ENCODE measurements around the gene GALM. TPM values are rescaled to one million over a fixed set of nuclear protein-coding genes. Genes with fewer than 3 reads are reported as not detected.
A peak's percentile ranks its signal among the peaks of the same experiment; 100 is the strongest.

The GALM gene
- total and polyA plus RNA-seq, 2 donors (not counting 1 experiment from before 2014, with no cell fraction given) = 14.7 to 51.4 TPM

DNA sequence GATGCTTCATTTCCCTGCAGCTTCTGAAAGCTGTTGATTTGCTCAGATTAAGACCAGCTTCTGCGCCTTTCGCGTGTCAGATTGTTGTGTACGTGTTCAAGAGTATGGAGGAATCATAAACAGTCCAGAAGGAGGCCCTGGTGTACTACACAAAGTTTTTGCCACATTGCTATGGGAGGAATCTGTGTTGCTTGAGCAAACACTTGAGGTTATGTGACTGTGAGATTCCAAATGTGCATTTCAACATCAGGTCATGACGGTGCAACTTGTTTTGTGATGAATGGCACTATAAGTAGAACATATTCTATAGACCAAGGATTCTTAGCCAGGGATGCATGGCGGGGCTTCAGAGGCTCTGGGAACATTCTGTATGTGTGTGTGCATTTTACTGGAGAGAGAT, 50.3 kb downstream of the GALM start:
- Histone ChIP-seq H3K4me2 (ENCODE audit: extremely low read depth, insufficient read depth, low read length) (no peak overlapping the region), H4K20me1 (ENCODE audit: control insufficient read depth, extremely low read depth, insufficient read depth, low read length) (no peaks in the 10 kb centered on the region), H3K79me2 (ENCODE audit: control insufficient read depth, insufficient read depth, low read length) (no peaks in the 10 kb centered on the region), H3K27me3 (ENCODE audit: control insufficient read depth, insufficient read depth, low read length) (no peaks in the 10 kb centered on the region), H3K4me3 (replicated peaks in 1 of 4; ENCODE audit: control extremely low read depth in 1 of 4, insufficient read depth in 1 of 4, low read depth in 3 of 4, low read length in 4 of 4) (no peak overlapping the region), H3K4me1 (ENCODE audit: control insufficient read depth, extremely low read depth, insufficient read depth, low read length) (peaks cover 5% of the 10 kb centered on the region), H3K9me3 (ENCODE audit: control insufficient read depth, insufficient read depth, low read depth, low read length) (no peaks in the 10 kb centered on the region), H3K27ac (ENCODE audit: insufficient read depth, low read length) (no peak overlapping the region), H3K9ac (ENCODE audit: insufficient read depth, low read length) (no peak overlapping the region), H2AFZ (ENCODE audit: low read length) (no peak overlapping the region), H3K36me3 (ENCODE audit: control insufficient read depth, insufficient read depth, low read length) (no peaks in the 10 kb centered on the region)
- peak; percentile 67 to 86 for DNase-seq (ENCODE audit: low read depth in 2 of 2)
- TF ChIP-seq EZH2 (IDR thresholded peaks at IDR 0.05; ENCODE audit: low read length, missing control alignments) (no peak), CTCF (conservative IDR thresholded peaks at IDR 0.05 in 1 of 2, IDR thresholded peaks at IDR 0.05 in 1 of 2; ENCODE audit: low read depth in 1 of 2, low read length in 2 of 2) (peak in 1 of 2 donors; percentile 2)

DNA sequence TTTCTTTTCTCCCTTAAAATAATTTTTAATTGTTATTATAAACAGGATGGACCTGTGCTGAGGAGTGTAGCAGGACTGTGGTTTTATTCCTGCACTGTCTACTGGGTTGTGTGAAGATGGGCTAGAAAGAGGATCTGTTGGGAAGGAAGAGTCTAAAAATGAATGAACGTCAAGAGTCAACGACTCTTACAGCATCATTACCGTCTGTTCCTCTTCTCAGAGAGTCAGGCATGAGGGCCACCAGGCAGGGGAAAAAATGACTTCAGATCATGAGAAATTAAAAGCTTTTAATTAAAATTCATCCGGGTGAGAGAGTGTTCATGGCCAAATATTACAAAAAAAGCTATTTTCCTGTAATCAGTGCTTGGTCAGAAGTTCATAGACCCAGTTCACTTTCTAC, 52.7 kb downstream of the GALM start:
- Histone ChIP-seq H4K20me1 (ENCODE audit: control insufficient read depth, extremely low read depth, insufficient read depth, low read length) (no peaks in the 10 kb centered on the region), H3K36me3 (ENCODE audit: control insufficient read depth, insufficient read depth, low read length) (no peaks in the 10 kb centered on the region), H3K9ac (ENCODE audit: insufficient read depth, low read length) (no peak overlapping the region), H3K4me3 (replicated peaks in 1 of 4; ENCODE audit: control extremely low read depth in 1 of 4, insufficient read depth in 1 of 4, low read depth in 3 of 4, low read length in 4 of 4) (no peak overlapping the region), H2AFZ (ENCODE audit: low read length) (no peak overlapping the region), H3K4me1 (ENCODE audit: control insufficient read depth, extremely low read depth, insufficient read depth, low read length) (peaks cover 8% of the 10 kb centered on the region), H3K27ac (ENCODE audit: insufficient read depth, low read length) (no peak overlapping the region), H3K4me2 (ENCODE audit: extremely low read depth, insufficient read depth, low read length) (no peak overlapping the region), H3K9me3 (ENCODE audit: control insufficient read depth, insufficient read depth, low read depth, low read length) (no peaks in the 10 kb centered on the region), H3K79me2 (ENCODE audit: control insufficient read depth, insufficient read depth, low read length) (no peaks in the 10 kb centered on the region), H3K27me3 (ENCODE audit: control insufficient read depth, insufficient read depth, low read length) (no peaks in the 10 kb centered on the region)
- no peak for DNase-seq (ENCODE audit: low read depth in 2 of 2)
- no peak for TF ChIP-seq EZH2 (IDR thresholded peaks at IDR 0.05; ENCODE audit: low read length, missing control alignments)
- no peak for TF ChIP-seq CTCF (conservative IDR thresholded peaks at IDR 0.05 in 1 of 2, IDR thresholded peaks at IDR 0.05 in 1 of 2; ENCODE audit: low read depth in 1 of 2, low read length in 2 of 2)

- no peak for TF ChIP-seq EZH2 (IDR thresholded peaks at IDR 0.05; ENCODE audit: low read length, missing control alignments)
- no peak for TF ChIP-seq CTCF (conservative IDR thresholded peaks at IDR 0.05 in 1 of 2, IDR thresholded peaks at IDR 0.05 in 1 of 2; ENCODE audit: low read depth in 1 of 2, low read length in 2 of 2)
- no peak for DNase-seq (ENCODE audit: low read depth in 2 of 2)
- H3K4me2 ChIP-seq (ENCODE audit: extremely low read depth, insufficient read depth, low read length) = no peak overlapping the region
These were observed 53.8 kb downstream of the GALM start for GRCh38 chr2:38719706-38720105.

More at GRCh38 chr2:38719706-38720105, 53.8 kb downstream of the GALM start:
- no peaks in the 10 kb centered on the region for H4K20me1 ChIP-seq (ENCODE audit: control insufficient read depth, extremely low read depth, insufficient read depth, low read length)
- H3K27ac ChIP-seq (ENCODE audit: insufficient read depth, low read length) = no peak overlapping the region
- peaks cover 8% of the 10 kb centered on the region for H3K4me1 ChIP-seq (ENCODE audit: control insufficient read depth, extremely low read depth, insufficient read depth, low read length)
- no peak overlapping the region for H3K4me3 ChIP-seq (replicated peaks in 1 of 4; ENCODE audit: control extremely low read depth in 1 of 4, insufficient read depth in 1 of 4, low read depth in 3 of 4, low read length in 4 of 4)
- no peaks in the 10 kb centered on the region for H3K79me2 ChIP-seq (ENCODE audit: control insufficient read depth, insufficient read depth, low read length)
- H3K27me3 ChIP-seq (ENCODE audit: control insufficient read depth, insufficient read depth, low read length) = no peaks in the 10 kb centered on the region
- no peaks in the 10 kb centered on the region for H3K9me3 ChIP-seq (ENCODE audit: control insufficient read depth, insufficient read depth, low read depth, low read length)
- H2AFZ ChIP-seq (ENCODE audit: low read length) = no peak overlapping the region
- no peaks in the 10 kb centered on the region for H3K36me3 ChIP-seq (ENCODE audit: control insufficient read depth, insufficient read depth, low read length)
- no peak overlapping the region for H3K9ac ChIP-seq (ENCODE audit: insufficient read depth, low read length)
